ENCODE results near the gene TMEM40. TPM values are rescaled to one million over a fixed set of nuclear protein-coding genes. Genes with fewer than 3 reads are reported as not detected.

TMEM40 gene
- total and polyA plus RNA-seq, 2 experiments from 2014 or later: 0.14 to 0.48 TPM

GRCh38 chr3:12700800-12701199 is 58.3 kb downstream of the TMEM40 start:
- H3K27me3 Mint-ChIP-seq (ENCODE audit: insufficient read depth, low read depth, poor library complexity): peaks cover 2% of the 10 kb centered on the region
- Histone ChIP-seq H4K20me1 (replicated peaks; ENCODE audit: insufficient read depth) (no peaks in the 10 kb centered on the region), H3K36me3 (ENCODE audit: insufficient read depth) (no peaks in the 10 kb centered on the region), H3K4me1 (ENCODE audit: insufficient read depth) (no peaks in the 10 kb centered on the region), H3K4me3 (no peak overlapping the region), H3K27ac (ENCODE audit: low read depth) (no peak overlapping the region), H3K27me3 (ENCODE audit: insufficient read depth) (no peaks in the 10 kb centered on the region), H3K4me2 (no peak overlapping the region), H3K9me2 (ENCODE audit: insufficient read depth) (peaks cover 4% of the 10 kb centered on the region; the same call in 1 of the 2 replicates), H2AFZ (peak overlapping the region; percentile 32; the same call in 1 of the 2 replicates), H3F3A (replicated peaks; ENCODE audit: low read depth) (no peaks in the 10 kb centered on the region), H3K79me2 (replicated peaks; ENCODE audit: insufficient read depth) (no peaks in the 10 kb centered on the region)
- no peaks in the 10 kb centered on the region for H3K9me3 Mint-ChIP-seq
- H3K27ac Mint-ChIP-seq: no peak overlapping the region; the same call in 1 of the 2 replicates
- H3K4me1 Mint-ChIP-seq: no peaks in the 10 kb centered on the region
- no peak for TF ChIP-seq JUNB (IDR thresholded peaks at IDR 0.05; ENCODE audit: unreplicated experiment)
- no peak for TF ChIP-seq ZNF114 (CRISPR knock-in tag; IDR thresholded peaks at IDR 0.05)
- TF ChIP-seq ZNF331 (CRISPR knock-in tag; IDR thresholded peaks at IDR 0.05; ENCODE audit: low read depth): no peak
- no peak for TF ChIP-seq EZH2 (IDR thresholded peaks at IDR 0.05; ENCODE audit: low read depth, unreplicated experiment)
- no peak for TF ChIP-seq EZH2phosphoT487 (IDR thresholded peaks at IDR 0.05; ENCODE audit: unreplicated experiment)
- TF ChIP-seq ZNF462 (CRISPR knock-in tag; IDR thresholded peaks at IDR 0.05): no peak
- no peak for TF ChIP-seq ETS1 (IDR thresholded peaks at IDR 0.05)
- H3K4me3 Mint-ChIP-seq: no peak overlapping the region
- ATAC-seq (no peak), DNase-seq (ENCODE audit: low spot score) (no peak)
- no peaks in the 10 kb centered on the region for H3K36me3 Mint-ChIP-seq (ENCODE audit: low read depth)

Measured in GM23338 (cell line).